ENCODE data around the gene ZNF423. TPM values are rescaled to one million over a fixed set of nuclear protein-coding genes. Genes with fewer than 3 reads are reported as not detected.

ZNF423 gene
- total RNA-seq, 2 experiments from 2014 or later, result not detected

GRCh38 chr16:49801290-49801689 is 54.6 kb downstream of the ZNF423 start:
- CTCF ChIA-PET, result no interaction called here

GRCh38 chr16:49800876-49801275 is 55.0 kb downstream of the ZNF423 start:
- ChIA-PET POLR2A (interaction anchor here (0.6 kb wide), 1 partner anchor 389 kb away, joined by 3 read pairs; no protein-coding TSS in a partner anchor), CTCF (no interaction called here)

More at GRCh38 chr16:49801290-49801689, 54.6 kb downstream of the ZNF423 start:
- POLR2A ChIA-PET, result interaction anchor here (0.6 kb wide), 1 partner anchor 389 kb away, joined by 3 read pairs; no protein-coding TSS in a partner anchor

- ChIA-PET CTCF (no interaction called here), POLR2A (no interaction called here)
Measured at GRCh38 chr16:49800441-49800840, 55.5 kb downstream of the ZNF423 start.

GRCh38 chr16:49799172-49799571 is 56.7 kb downstream of the ZNF423 start:
- ChIA-PET POLR2A (no interaction called here), CTCF (no interaction called here)

- POLR2A ChIA-PET, result no interaction called here
Measured at GRCh38 chr16:49795513-49795912, 60.4 kb downstream of the ZNF423 start.

GRCh38 chr16:49793244-49793643 is 62.7 kb downstream of the ZNF423 start:
- POLR2A ChIA-PET, result no interaction called here
- CTCF ChIA-PET, result no interaction called here

More at GRCh38 chr16:49795513-49795912, 60.4 kb downstream of the ZNF423 start:
- CTCF ChIA-PET, result no interaction called here

- ChIA-PET POLR2A (no interaction called here), CTCF (no interaction called here)
Measured at GRCh38 chr16:49789616-49790015, 66.3 kb downstream of the ZNF423 start.

- ChIA-PET POLR2A (no interaction called here), CTCF (no interaction called here)
Measured at GRCh38 chr16:49788986-49789385, 66.9 kb downstream of the ZNF423 start.

- ChIA-PET POLR2A (no interaction called here), CTCF (no interaction called here)
Measured at GRCh38 chr16:49788572-49788971, 67.3 kb downstream of the ZNF423 start.

- CTCF ChIA-PET, result no interaction called here
- POLR2A ChIA-PET, result no interaction called here
Measured at GRCh38 chr16:49786926-49787557, 68.9 kb downstream of the ZNF423 start.

- CTCF ChIA-PET, result no interaction called here
- POLR2A ChIA-PET, result no interaction called here
Measured at GRCh38 chr16:49785970-49786369, 69.9 kb downstream of the ZNF423 start.

- ChIA-PET CTCF (no interaction called here), POLR2A (no interaction called here)
Measured at GRCh38 chr16:49782405-49782804, 73.5 kb downstream of the ZNF423 start.

GRCh38 chr16:49781401-49781800 is 74.5 kb downstream of the ZNF423 start:
- ChIA-PET POLR2A (no interaction called here), CTCF (no interaction called here)

GRCh38 chr16:49780433-49780832 is 75.5 kb downstream of the ZNF423 start:
- ChIA-PET CTCF (no interaction called here), POLR2A (no interaction called here)

GRCh38 chr16:49779979-49780378 is 75.9 kb downstream of the ZNF423 start:
- POLR2A ChIA-PET, result no interaction called here
- CTCF ChIA-PET, result no interaction called here

- ChIA-PET POLR2A (no interaction called here), CTCF (no interaction called here)
Measured at GRCh38 chr16:49778202-49778930, 77.5 kb downstream of the ZNF423 start.

GRCh38 chr16:49776734-49777133 is 79.2 kb downstream of the ZNF423 start:
- ChIA-PET POLR2A (no interaction called here), CTCF (no interaction called here)

GRCh38 chr16:49776085-49776595 is 79.8 kb downstream of the ZNF423 start:
- ChIA-PET CTCF (no interaction called here), POLR2A (no interaction called here)

- ChIA-PET POLR2A (no interaction called here), CTCF (no interaction called here)
Measured at GRCh38 chr16:49775581-49775980, 80.3 kb downstream of the ZNF423 start.

- CTCF ChIA-PET, result no interaction called here
- POLR2A ChIA-PET, result no interaction called here
Measured at GRCh38 chr16:49775018-49775417, 80.9 kb downstream of the ZNF423 start.
